Epithelial cell of proximal tubule (primary cell): ENCODE data around the gene SIN3B. TPM values are rescaled to one million over a fixed set of nuclear protein-coding genes. Genes with fewer than 3 reads are reported as not detected.

Source experiments
- DNase-seq: peaks from one replicate; pipeline ENCODE4 v3.0.0-alpha.2; 2011; ENCODE audit warnings: low read depth
- H3K4me3 ChIP-seq: 2 replicates; pipeline ENCODE4 v1.5.1; 2011; ENCODE audit warnings: low read depth, mild to moderate bottlenecking, low read length
- total RNA-seq: library from RNA; depleted of rRNA; stranded (reverse); fragments of >200 nt; gene quantifications from 2 replicates; pipeline ENCODE4 v1.2.3, GENCODE V29; 2015
- TF ChIP-seq, protein P1 (sequence below): conservative IDR thresholded peaks from 2 replicates; pipeline ENCODE4 v1.5.1; 2012; ENCODE audit warnings: low read depth, mild to moderate bottlenecking, low read length

Gene SIN3B
- total RNA-seq, 1 donor from 2014 or later, result 20.4 TPM

DNA sequence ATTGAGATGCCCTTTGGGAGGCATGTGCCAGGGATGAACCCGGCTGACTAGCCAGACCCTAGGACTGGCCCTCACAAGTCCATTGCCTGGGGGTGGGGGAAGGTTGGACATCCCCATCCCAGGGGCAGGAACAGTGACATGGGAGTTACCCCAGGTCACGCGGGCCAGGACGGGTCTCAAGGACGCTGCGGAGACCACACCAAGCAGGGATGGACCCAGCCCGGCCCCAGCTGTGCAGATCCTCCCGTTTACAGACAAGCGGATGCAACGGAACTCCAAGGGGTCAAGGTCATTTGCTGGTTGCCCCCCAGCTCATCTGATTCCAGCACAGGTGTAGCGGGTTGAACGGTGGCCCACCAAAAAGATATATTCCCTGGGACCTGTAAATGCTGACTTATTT lies 79.6 kb downstream of the SIN3B start:
- no peak overlapping the region for H3K4me3 ChIP-seq
- no peak for DNase-seq
- TF ChIP-seq, protein P1, sequence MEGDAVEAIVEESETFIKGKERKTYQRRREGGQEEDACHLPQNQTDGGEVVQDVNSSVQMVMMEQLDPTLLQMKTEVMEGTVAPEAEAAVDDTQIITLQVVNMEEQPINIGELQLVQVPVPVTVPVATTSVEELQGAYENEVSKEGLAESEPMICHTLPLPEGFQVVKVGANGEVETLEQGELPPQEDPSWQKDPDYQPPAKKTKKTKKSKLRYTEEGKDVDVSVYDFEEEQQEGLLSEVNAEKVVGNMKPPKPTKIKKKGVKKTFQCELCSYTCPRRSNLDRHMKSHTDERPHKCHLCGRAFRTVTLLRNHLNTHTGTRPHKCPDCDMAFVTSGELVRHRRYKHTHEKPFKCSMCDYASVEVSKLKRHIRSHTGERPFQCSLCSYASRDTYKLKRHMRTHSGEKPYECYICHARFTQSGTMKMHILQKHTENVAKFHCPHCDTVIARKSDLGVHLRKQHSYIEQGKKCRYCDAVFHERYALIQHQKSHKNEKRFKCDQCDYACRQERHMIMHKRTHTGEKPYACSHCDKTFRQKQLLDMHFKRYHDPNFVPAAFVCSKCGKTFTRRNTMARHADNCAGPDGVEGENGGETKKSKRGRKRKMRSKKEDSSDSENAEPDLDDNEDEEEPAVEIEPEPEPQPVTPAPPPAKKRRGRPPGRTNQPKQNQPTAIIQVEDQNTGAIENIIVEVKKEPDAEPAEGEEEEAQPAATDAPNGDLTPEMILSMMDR, result no peak

DNA sequence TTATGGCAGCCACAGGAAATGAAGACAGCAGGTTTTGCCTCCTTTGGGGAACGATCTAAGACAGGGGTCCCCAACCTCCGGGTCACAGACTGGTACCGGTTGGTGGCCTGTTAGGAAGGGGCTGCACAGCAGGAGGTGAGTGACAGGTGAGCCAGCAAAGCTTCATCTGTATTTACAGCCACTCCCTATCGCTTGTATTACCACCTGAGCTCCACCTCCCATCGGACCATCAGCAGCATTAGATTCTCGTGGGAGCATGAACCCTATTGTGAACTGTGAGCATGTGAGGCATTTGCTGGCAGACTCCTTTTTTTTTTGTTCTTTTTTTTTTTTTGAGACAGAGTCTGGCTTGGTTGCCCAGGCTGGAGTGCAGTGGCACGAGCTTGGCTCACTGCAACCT lies 81.8 kb downstream of the SIN3B start:
- H3K4me3 ChIP-seq, result no peak overlapping the region
- TF ChIP-seq, protein P1, result no peak
- DNase-seq, result no peak

DNA sequence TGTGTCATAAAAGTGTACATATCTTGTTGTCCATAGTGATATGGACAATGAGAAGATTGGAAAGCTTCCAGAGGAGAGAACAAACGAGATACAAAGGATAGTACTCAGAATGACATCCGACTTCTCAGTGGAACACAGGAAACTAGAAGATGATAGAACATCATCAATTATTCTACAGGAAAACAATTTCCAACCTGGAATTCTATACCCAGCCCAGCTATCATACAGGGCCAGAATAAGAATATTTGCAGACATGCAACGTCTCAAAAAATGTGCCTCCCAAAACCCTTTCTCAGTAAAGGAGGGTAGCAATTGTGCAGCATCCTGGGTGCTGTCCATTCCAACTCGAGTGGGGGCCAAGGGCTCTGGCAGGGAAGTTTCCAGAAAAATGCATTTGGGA lies 83.6 kb downstream of the SIN3B start:
- no peak overlapping the region for H3K4me3 ChIP-seq
- TF ChIP-seq, protein P1, result no peak
- no peak for DNase-seq

DNA sequence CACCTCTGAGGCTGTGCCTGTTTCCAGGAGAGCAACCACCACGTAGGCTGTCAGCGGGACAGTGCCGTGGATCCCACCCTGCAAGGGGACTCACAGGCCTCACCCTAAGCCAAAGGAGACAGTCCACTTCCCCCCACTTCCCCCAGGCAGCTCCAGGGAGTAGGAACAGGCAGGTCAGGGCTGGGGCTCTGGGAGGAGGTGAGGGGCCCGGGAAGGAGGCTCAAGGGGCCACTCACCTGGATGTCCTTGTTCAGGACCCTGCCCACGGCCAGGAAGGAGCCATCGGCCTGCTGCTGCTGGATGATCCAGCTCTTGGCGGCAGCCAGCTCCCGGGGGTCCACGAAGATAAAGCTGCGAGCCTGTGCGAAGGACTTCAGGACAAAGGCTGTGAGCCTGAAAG lies 85.2 kb downstream of the SIN3B start:
- TF ChIP-seq, protein P1, result no peak
- H3K4me3 ChIP-seq, result no peak overlapping the region
- DNase-seq, result no peak

DNA sequence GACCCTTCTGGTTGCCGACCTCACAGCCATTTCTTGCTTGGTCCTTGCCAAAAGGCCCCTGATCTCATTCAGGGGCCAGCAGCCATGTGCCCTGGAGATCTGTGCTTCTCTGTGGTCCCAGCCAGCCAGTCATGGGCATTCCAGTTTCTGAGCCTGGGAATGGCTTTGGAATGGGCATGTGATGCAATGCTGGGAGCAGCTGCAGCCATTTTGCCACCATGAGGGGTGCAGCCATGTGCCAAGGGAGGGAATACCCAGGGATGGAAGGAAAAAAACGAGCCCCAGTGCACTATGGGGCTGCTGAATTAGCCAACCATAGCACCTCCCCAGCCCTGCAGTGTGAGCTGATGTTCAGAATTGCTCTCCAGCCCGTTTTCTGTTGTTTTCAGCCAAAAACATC lies 85.9 kb downstream of the SIN3B start:
- no peak for DNase-seq
- TF ChIP-seq, protein P1, result no peak
- H3K4me3 ChIP-seq, result no peak overlapping the region

DNA sequence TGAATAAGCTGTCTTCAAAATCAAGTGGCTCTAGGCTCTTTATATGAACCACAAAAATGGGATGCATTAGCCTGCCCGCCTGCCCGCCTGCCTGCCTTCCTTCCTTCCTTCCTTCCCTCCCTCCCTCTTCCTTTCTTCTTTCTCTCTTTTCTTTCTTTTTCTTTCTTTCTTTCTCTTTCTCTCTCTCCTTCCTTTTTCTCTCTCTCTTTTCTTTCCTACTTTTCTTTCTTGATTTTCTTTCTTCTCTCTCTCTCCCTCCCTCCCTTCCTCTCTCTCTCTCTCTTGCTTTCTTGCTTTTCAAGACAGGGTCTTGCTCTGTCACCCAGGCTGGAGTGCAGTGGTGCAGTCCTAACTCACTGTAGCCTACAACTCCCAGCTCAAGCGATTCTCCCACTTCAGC lies 86.5 kb downstream of the SIN3B start:
- no peak for DNase-seq
- TF ChIP-seq, protein P1, result no peak
- H3K4me3 ChIP-seq, result no peak overlapping the region

DNA sequence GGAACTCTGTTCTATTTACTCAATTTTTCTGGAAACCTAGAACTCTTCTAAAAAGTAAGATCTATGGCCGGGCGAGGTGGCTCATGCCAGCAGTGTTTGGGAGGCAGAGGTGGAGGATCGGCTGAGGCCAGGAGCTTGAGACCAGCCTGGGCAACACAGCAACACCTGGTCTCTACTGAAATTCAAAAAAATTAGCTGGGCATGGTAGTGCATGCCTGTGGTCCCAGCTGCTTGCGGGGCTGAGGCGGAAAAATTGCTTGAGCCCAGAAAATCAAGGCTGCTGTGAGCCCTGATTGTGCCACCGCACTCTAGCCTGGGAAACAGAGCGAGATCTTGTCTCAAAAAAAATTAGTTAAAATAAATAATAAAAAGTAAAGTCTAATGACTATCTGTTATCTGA lies 88.2 kb downstream of the SIN3B start:
- TF ChIP-seq, protein P1, result no peak
- DNase-seq, result no peak
- no peak overlapping the region for H3K4me3 ChIP-seq
